GM20000 (cell line): ENCODE data around the gene MCF2L.

ENCODE experiments used
- DNase-seq: peaks from one replicate; pipeline ENCODE4 v3.0.0; 2012; ENCODE audit warnings: low spot score
- CTCF ChIP-seq: IDR thresholded peaks from 2 replicates; pipeline ENCODE4 v1.5.1; 2012; ENCODE audit warnings: mild to moderate bottlenecking, control low read depth; ENCODE audit errors: extremely low read depth, missing control alignments

Gene MCF2L

DNA sequence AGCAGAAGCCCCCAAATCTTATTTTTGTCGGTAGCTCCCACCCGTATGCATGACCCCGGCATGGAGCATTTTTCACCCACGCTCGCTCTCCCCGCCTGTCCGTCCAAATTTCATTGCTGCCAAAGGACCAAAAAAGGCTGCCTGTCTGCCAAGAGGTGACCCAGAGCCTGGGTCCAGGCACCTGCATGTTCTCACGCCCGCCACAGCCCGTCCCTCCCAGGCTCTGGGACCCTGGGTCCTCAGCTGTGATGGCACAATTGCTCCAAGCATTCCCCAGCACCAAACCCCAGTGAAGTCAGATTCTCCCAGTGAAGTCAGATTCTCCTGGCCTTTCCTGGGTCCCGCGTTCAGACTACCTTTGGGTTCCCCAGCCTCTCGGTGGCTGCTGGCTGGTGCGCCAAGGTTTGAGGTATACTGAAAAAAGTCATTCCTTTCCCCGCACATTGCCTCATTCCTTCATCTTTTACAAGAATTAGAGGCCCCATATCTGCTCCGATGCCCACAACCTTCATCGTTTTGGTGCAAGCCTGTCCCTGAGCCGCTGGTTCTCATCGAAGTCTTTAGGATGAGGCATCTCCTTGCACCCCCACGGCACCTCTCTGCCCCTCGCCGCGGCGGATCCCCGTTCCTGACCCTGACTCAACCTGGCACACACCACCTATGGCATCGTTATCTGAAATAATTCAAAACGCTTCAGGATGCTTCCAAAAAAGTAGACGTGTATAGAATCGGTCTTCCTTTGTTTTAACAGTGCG, 77.3 kb downstream of the MCF2L start:
- no peak for DNase-seq
- no peak for TF ChIP-seq CTCF

- TF ChIP-seq CTCF, result no peak
- no peak for DNase-seq
Measured at GRCh38 chr13:113046883-113047244, 77.8 kb downstream of the MCF2L start.

DNA sequence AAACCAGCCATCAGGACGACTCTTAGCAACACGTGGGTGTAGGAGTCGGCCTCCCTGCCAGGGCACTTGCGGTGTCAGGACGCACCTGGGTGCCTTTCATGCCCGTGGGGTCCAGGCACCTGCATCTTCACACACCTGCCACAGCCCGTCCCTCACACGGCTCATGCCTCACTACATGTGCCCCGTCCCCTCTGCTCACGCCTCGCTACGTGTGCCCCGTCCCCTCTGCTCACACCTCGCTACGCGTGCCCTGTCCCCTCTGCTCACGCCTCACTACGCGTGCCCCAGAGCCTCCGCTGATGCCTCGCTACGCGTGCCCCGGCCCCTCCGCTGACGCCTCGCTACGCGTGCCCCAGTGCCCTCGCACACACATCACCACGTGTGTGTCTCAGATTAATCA, 78.6 kb downstream of the MCF2L start:
- no peak for TF ChIP-seq CTCF
- no peak for DNase-seq

DNA sequence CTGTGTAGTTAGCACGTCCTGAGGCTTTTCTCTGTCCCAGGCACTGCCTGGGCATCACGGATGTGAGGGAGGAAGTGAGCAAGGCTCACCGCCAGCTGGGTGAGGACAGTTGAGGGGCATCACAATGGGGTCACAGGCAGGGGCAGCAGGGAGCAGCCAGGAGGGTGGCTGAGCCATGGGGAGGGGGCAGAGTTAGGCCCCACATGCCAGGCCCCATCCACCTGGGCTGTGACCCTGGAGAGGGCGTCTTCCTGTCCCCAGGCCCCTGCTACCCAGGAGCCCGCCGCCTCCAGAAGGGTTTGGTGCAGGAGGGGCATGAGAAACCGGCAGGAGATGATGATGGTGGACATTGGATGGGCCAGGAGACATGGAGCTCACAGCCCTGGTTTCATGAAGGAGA, 79.8 kb downstream of the MCF2L start:
- DNase-seq, result no peak

GRCh38 chr13:113049521-113049941, 80.5 kb downstream of the MCF2L start:
- no peak for TF ChIP-seq CTCF
- no peak for DNase-seq

More for the DNA sequence above, 79.8 kb downstream of the MCF2L start:
- TF ChIP-seq CTCF, result no peak

- TF ChIP-seq CTCF, result no peak
- DNase-seq, result no peak
Measured at GRCh38 chr13:113049981-113050380, 81.0 kb downstream of the MCF2L start.

DNA sequence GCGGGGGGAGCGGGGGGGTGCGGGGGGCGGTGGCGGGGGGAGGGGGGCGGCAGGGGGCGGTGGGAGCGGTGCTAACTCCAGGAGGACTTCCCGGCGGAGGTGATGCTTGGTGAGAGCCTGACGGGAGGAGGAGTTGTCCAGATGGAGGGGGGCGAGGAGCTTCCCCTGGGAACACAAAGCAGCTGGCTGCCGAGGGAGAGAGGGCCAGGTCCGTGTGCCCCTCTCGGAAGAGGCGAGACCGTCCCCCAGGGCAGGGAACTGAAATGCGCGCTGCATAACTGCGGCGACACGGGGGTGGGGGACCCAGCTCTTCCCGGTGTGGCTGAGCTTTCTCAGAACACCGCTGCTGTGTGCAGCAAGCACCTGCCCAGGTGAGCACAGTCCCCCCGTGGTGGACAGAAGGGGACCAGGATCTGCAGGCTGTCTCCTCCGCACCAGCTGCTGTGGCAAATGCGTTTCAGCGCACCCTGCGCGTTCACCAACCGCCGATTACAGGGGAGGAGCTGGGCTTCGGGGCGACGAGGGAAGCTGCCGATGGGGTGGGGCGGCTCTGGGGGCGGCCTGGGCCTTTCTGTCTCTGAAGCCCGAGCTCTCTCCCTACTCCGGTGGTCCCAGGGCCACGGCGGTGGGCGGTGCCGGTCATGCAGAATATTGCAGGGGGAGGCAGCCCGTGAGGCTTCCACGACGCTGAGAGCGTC, 81.9 kb downstream of the MCF2L start:
- no peak for TF ChIP-seq CTCF
- DNase-seq, result no peak
